HG03135 (cell line): ENCODE results near the gene RPL10A.

ENCODE experiments used
- ATAC-seq: cut with Tn5 transposase; IDR thresholded peaks from one replicate; pipeline ENCODE4 v1.9.1; 2021; ENCODE audit warnings: mild to moderate bottlenecking, moderate library complexity; ENCODE audit not compliant: unreplicated experiment

Gene RPL10A

GRCh38 chr6:35491558-35492257 is 23.5 kb downstream of the RPL10A start:
- no peak for ATAC-seq

GRCh38 chr6:35492258-35492973 is 24.2 kb downstream of the RPL10A start:
- ATAC-seq = no peak

- ATAC-seq = no peak
These were observed 24.7 kb downstream of the RPL10A start for GRCh38 chr6:35492974-35493284.

- ATAC-seq = no peak
These were observed 25.2 kb downstream of the RPL10A start for GRCh38 chr6:35493307-35493983.

GRCh38 chr6:35494161-35494563 is 26.0 kb downstream of the RPL10A start:
- no peak for ATAC-seq

- ATAC-seq = no peak
These were observed 27.2 kb downstream of the RPL10A start for GRCh38 chr6:35495258-35496035.

GRCh38 chr6:35496036-35496840 is 28.0 kb downstream of the RPL10A start:
- no peak for ATAC-seq

- no peak for ATAC-seq
These were observed 28.8 kb downstream of the RPL10A start, which contains the start of gene TEAD3 for GRCh38 chr6:35496841-35497570. Gene TEAD3, minus strand, starts transcription at chr6:35497079.

- ATAC-seq = no peak
These were observed 29.6 kb downstream of the RPL10A start for GRCh38 chr6:35497571-35498421.

GRCh38 chr6:35498422-35499067 is 30.3 kb downstream of the RPL10A start:
- no peak for ATAC-seq

GRCh38 chr6:35499372-35499771 is 31.2 kb downstream of the RPL10A start:
- ATAC-seq = no peak

GRCh38 chr6:35500782-35501181 is 32.6 kb downstream of the RPL10A start:
- no peak for ATAC-seq

- ATAC-seq = no peak
These were observed 33.6 kb downstream of the RPL10A start for GRCh38 chr6:35501784-35502183.

GRCh38 chr6:35503534-35503933 is 35.3 kb downstream of the RPL10A start:
- ATAC-seq = no peak

GRCh38 chr6:35505999-35506412 is 37.8 kb downstream of the RPL10A start:
- no peak for ATAC-seq

GRCh38 chr6:35506536-35506935 is 38.3 kb downstream of the RPL10A start:
- no peak for ATAC-seq

GRCh38 chr6:35507221-35507620 is 39.0 kb downstream of the RPL10A start:
- ATAC-seq = no peak

- no peak for ATAC-seq
These were observed 39.8 kb downstream of the RPL10A start for GRCh38 chr6:35508027-35508426.
